Raji (cell line): ENCODE results near the gene EPC1.

Experiments
- POLR2A ChIP-seq: IDR thresholded peaks from 2 replicates; pipeline ENCODE4 v1.6.1; 2011; ENCODE audit warnings: low read depth, low read length, control low read depth; ENCODE audit not compliant: insufficient read depth

EPC1 gene

GRCh38 chr10:32241946-32242345 lies 105.0 kb downstream of the EPC1 start:
- no peak for TF ChIP-seq POLR2A

DNA sequence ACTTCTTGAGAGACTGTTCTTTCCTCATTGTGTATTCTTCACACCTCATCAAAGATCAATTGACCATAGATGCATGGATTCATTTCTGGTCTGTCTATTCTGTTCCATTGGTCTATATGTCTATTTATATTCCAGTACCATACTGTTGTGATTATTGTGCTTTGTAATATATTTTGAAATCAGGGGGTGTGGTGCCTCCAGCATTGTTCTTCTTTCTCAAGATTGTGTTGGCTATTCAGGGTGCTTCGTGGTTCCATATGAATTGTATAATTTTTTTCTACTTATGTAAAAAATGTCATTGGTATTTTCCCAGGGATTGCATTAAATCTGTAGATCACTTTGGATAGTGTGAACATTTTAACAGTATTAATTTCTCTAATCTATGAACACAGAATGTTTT lies 106.5 kb downstream of the EPC1 start:
- no peak for TF ChIP-seq POLR2A

DNA sequence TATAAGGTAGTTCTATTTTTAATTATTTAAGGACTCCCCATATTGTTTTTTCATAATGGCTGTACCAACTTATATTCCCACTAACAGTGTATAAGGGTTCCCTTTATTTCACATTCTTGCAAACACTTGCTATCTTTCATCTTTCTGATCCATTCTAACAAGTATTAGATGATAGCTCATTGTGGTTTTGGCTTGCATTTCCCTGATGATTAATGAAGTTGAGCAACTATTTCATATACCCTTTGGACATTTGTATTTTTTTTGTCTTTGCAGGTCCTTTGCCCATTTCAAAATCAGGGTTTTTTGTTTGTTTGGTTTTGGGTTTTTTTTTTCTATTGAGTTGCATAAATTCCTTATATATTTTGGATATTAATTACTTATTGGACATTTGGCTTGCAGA lies 107.2 kb downstream of the EPC1 start:
- no peak for TF ChIP-seq POLR2A

- no peak for TF ChIP-seq POLR2A
These were observed 109.2 kb downstream of the EPC1 start for GRCh38 chr10:32237644-32238345.

DNA sequence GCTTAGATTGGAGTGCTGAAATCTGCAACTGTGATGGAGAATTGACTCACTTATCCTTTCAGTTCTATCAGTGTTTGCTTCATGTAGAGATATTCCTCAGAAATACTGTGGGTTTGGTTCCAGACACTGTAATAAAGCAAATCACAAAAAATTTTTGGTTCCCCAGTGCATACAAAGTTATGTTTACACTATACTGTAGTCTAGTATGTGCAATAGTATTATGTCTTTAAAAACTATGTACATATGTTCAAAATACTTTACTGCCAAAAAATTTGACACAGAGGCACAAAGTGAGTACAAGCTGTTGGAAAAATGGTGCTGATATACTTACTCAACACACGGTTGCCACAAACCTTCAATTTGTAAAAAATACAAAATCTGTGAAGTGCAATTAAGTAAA lies 112.5 kb downstream of the EPC1 start:
- no peak for TF ChIP-seq POLR2A

DNA sequence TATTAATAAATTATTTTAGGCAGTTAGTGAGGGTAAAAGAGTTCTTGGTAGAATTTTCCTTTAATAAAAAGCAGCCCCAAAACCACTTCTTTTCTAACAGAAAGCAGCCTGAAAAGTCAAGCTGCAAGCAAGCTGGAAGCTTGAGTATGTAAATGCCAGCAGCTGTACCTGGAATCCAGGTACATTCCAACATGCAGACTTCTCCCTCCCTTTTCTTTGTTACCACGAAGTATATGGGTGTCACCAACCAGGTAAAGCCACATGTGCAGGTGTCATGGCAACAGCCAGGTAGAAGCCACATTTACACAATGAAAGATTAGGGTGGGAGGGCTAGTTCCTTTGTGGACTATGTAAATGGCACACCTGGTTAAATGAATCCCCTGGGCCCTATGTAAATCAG lies 114.6 kb downstream of the EPC1 start:
- no peak for TF ChIP-seq POLR2A

DNA sequence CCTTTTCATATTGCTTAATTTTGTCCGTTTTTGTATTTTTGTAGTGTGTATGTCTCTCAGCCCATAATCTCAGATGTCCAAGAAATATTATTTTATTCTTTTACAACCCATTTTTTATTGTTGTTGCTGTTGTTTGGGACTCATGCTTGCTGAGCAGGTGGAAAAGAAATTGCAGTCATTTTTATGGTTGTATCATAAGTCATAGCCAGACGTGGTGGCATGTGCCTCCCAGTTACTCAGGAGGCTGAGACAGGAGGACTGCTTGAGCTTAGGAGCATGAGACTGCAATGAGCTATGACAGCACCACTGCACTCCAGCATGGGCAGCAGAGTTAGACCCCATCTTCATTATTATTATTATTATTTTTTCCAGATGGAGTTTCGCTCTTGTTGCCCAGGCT lies 117.8 kb downstream of the EPC1 start:
- TF ChIP-seq POLR2A = no peak

DNA sequence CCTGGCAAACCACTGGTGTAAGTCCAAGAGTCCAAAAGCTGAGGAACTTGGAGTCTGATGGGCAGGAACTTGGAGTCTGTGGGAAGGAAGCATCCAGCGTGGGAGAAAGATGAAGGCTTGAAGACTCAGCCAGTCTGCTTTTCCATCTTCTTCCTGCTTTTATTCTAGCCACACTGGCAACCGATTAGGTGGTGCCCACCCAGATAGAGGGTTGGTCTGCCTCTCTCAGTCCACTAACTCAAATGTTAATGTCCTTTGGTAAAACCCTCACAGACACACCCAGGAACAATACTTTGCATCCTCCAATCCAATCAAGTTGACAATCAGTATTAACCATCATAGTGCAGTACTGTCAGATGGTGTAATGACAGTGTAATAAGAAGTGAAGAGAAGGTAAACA lies 119.2 kb downstream of the EPC1 start:
- no peak for TF ChIP-seq POLR2A

DNA sequence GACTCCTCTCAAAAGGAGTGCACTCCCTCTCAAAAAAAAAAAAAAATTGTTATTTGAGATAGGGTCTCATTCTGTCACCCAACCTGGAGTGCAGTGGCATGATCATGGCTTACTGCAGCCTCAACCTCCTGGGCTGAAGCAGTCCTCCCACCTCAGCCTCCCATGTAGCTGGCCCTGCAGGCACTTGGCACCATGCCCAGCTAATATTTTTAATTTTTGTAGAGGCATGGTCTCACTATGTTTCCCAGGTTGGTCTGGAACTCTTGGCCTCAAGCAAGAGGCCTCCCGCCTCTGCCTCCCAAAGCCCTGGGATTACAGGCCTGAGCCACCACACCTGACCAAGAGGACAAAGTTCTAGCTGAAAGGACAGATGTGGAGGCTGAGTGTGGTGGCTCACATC lies 120.3 kb downstream of the EPC1 start:
- no peak for TF ChIP-seq POLR2A

- no peak for TF ChIP-seq POLR2A
These were observed 121.0 kb downstream of the EPC1 start for GRCh38 chr10:32225976-32226375.
